Hematopoietic multipotent progenitor cell treated with erythropoietin and hydrocortisone succinate and interleukin-3 and kit ligand, for 6 days (in vitro differentiated cells): ENCODE measurements around the gene RHOBTB3.

Source experiments
- DNase-seq: peaks from one replicate; pipeline ENCODE4 v3.0.0-alpha.2; 2015

RHOBTB3 gene

DNA sequence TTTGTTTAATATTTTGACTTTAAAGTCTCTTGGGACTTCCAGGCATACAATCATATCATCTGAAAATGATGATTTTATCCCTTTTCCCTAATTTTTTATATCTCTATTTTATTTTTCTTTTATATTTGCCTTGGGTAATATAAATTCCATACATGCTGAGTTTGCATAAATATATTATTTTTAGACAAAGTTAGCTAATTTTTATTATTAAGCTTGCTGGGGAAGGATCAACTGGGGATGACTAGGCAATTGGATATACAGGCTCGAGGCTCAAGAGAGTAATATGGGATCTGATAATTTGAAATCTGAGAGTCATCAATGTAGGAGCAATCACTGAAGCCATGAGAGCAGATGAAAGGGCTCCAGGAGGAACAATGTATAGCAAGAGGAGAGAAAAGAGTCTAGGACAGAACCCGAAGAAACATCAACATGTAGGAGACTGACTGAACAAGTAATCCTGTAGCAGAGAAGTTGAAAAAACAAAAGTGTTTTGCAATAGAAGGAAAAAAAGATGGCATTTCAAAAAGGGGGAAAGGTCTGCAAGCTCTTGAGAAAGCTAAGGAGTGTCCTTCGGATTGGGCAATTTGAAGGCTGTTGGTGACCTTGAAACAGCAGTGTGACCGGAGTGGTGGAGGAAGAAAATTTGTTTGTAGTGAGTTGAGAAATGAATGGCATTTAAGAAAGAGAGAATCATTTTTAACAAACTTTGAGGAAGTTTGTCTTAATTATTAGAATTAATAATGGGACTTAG, 17.0 kb upstream of the RHOBTB3 start:
- DNase-seq, result no peak

DNA sequence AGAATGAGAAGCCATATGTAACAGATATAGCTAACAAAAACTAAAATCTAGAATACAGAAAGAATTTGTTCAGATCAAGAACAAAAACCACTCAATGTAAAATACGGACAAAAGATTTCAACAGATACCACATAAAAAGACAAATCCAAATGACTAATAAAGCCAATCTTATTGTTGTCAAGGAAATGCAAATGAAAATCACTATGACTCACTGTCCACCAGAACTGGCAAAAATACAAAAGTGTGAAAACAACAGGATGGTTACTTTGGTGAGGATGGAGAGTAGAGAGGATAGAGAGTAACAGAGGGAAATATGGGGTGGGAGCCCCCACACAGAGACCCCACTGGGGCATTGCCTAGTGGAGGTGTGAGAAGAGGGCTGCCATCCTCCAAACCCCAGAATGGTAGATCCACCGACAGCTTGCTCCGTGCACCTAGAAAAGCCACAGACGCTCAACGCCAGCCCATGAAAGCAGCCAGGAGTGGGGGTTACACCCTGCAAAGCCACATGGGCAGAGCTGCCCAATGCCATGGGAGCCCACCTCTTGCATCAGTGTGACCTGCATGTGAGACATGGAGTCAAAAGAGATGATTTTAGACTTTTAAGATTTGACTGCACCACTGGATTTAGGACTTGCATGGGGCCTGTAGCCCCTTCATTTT, 15.2 kb upstream of the RHOBTB3 start:
- no peak for DNase-seq

DNA sequence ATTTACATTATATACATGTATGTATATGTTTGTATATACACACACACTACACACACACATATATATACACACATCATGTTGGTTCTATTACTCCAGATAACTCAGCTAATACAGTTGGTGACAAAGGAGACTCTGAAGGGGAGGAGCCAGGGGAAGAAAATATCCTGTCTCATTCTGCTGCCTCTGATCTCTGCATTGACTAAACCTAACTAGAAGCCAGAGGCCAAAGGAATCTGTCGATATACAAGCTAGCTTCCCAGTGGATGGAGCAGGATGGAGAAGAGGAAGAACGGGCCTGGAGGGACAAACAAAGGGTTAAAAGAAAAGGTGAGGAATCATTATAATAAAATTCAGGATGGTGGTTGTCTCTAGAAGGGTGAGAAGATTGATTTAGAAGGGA, 13.7 kb upstream of the RHOBTB3 start:
- DNase-seq, result no peak

DNA sequence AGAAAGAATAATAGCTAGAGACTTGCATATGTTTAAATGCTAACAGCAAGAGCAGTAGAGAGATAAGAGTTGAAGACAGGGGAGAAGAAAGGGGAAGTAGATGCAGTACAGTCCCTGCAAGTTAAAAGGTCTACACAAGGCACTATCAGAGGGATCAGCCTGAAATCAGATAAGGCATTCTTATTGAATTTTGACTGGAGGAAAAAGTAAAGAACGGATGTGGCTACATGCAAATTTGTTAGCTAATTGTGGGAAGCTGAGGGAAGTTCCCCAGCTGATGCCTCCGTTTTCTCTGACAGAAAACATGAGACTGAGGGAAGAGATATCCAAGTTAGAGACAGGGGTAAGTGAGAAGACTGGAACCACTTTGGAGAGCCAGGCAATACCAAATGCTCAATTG, 12.9 kb upstream of the RHOBTB3 start:
- DNase-seq, result peak; percentile 88

DNA sequence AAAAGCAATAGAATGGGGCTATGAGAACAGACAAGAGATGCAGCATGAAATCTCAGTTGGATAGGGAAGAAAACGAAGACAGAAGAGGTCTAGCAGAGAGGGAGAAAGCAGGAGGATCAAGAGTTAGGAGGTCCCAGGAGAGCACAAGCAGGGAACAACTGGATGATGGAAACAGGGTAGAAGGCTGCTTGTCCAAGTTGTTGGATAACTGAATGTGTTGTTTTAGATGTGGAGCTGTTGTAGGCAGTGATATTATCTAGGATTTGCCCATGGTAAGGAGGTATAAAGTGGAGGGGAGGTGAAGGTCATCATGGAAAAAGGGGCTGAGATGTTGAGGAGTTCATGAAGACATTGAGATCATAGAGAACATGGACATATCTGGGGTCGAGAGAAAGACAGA, 12.4 kb upstream of the RHOBTB3 start:
- DNase-seq, result no peak

DNA sequence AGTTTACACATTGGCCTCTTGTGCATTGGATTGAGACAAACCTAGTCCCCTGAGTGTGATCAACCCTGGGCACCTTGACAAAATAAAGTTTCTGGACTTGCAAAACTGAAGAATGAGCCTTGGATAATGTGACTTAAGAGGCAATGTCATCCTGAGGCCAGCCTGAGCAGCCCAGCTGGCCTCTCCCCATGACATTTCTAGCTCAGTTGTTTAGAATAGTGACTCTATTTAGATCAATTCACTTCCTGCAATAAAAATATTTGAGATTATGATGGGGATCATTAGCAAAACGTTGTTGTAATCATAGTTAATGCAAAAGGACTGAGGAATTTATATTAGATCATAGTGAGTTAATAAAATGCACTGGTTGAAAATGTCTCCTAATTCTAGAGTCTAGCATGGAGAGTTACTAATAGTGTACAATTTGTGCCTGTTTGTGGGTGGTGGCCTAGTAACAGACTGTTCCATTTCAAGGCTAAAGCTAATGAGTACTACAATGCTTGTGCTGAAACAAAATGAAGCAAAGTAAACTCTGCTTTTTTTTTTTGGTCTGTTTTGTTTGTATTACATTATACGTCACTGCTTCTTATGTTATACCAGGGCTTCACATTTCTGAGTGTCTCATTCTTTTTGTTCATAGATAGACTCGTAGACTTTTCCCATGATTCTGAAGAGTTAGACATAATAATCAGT, 10.9 kb upstream of the RHOBTB3 start:
- no peak for DNase-seq

DNA sequence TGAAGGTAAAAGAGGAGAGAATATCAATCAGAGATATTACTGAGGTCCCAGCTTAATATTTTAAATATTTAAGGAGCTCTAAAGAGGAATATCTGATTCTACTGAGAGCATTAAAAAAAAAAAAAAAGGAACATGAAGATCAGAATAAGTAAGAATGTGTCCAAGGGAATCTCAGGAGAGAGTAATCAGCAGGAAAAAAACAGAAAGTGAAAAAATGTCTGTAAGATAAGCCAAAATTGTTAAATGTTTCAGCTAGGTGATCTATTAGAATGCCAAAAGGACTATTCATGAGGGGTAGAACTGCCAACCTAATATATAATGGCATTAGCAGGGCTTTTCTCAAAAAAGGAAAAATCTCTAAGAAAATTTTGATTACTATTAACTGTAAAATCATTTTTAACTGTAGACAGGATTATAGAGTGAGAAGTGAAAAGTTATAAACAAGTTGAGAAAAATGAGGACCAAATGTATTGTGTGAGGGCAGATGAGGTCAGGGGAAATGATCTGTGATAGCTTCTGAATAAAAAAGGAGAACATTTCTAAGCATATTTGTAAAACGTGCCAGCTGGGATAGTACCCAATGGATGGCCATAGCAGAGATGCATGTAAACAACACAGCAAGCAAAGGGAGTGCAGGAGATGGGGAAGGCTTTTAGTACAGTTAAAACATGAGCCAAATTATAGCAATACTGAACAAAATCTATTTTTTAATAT, 9.4 kb upstream of the RHOBTB3 start:
- DNase-seq, result no peak

DNA sequence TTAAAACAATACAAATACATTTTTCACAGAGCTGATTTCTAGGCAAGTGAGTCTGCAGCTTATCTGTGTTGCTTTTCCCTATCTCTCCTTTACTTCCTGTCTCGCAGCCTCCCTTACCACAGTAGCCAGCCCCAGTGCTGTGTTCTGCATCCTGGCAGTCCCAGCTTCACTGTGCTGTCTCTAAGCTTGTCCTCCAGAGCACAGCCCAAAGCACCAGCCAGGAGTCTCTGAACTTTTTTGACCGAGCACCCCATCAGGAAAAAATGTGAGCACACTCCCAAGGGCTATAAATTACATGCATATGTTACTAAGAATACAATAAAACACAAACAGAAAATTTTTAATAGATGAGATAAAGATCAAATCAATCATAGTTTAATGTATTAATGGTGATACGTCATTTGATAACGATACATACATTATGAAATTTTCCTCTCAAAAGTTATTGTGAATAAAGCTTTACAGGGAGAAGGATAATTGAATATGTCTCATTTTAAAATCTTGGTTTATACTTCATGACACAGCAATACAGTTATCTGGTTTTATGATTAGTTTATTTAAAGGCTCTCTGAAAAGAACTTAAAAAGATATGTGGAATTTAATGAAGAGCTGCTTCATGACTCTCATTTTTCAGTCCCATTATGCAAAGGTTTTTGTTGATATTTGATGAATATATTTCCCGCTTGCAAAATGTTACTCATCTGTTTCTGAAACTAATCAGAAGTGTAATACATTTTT, 7.3 kb upstream of the RHOBTB3 start:
- DNase-seq, result peak; percentile 86

DNA sequence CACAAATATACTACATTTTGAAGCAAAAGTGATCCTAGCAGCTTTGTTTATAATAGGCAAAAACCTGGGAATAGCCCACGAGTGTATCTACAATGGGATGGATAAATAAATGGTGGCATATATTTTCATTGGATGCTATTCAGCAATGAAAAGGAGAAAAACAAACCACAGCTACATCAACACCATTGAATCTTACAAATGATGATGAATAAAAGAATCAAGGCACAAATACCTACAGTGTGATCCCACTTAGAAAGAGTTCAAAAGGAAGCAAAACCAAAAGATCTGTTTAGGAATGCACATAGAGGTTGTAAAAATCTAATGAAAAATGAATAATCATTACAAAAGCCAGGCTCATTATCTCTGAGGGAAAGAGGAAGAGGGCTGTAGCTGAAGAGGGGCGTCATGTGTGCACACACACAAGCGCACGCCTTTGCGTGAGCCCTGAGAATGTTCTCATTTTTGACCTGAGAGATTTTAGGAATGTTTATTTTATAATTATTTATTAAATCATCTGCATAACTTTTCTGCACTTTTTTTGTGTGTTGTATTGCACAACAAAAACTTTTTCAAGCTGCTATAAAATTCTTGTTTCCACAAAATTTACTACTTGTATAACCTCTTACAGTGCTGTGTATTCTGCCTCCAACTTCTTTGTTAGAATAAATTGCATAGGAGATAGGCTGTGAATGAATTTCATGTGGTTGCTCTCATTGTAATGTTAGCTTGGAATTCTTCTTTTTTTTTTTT, 5.9 kb upstream of the RHOBTB3 start:
- peak; percentile 74 for DNase-seq

DNA sequence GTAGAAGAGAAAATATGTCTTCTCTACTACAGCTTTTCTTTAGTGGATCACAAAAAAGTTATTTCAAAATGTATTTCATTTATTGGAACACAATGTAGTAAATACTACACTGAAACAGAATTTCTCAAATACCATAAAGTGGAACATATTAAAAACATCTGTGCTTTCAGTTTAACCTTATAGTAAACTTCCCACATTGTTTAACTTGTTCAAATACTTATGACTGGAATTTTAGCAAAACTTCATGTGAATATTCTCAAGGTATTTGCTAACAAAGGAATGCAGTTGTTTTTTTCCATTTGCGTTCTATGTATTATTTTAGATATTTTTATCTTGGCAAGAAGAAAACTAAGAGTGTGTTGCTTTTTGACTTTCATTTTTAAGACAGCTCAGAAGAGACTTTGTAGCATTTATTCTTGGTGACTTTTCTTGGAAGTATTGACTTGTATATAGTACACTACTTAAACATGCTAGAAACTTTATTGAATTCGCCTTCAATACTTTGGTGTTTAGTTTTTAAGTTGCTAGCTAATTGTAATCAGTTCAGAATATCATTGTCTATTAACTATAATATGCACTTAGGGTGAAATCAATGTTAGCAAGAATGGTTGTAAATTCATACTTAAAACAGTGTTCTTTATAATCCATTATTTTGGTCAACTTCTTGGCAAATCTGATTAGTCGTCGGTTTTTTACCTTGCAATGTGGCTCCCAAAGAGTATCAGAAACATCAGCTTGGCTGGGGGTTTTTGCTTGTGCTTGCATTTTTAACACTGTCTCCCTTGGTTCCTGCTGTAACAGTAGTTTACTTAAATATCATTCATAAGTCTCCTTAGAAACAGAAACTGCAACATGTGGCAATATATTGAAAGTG, 5.0 kb upstream of the RHOBTB3 start:
- DNase-seq, result peak; percentile 41

DNA sequence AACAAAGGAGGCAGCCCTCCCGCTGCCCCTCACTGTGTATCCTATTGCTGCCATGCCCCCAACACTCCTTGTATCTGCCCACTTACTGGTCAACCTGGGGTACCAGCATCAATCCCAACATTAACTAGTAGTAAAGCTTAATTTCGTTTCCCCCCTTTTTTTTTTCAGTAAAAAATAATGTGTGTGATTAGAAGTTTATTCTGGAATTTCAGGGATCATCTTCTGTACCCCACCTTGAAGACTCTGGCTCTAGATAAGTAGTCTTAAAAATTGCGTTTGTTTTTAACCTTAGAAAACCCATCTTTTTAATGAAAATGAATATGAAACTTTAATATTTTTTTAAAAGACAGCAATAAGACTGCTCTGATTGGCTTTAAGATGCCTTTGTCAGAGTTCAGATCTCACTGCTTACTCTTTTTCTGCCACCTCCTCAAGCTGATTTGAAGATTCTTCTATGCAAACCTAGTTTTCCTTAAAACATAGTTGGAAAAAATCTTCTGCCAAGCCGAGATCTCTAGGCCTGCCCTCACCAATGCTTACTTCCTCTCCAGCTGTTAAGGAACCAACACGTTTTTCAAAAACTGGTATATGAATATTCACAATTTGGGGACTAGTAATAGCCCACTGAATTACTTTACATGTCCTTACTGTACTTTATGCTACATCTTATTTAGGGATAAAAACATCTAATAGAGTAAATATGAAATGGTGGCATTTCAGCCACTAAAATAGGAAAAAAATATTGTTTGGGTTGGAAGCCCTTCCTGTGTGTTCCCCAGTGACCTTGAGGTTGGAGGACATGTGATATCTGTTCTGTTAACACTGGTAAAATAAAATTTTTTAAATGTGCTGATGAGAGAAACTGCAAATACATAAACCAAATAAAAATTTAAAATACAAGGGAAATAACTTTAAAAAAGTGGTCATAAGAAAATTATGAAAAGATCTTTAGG, 4.0 kb upstream of the RHOBTB3 start:
- no peak for DNase-seq

DNA sequence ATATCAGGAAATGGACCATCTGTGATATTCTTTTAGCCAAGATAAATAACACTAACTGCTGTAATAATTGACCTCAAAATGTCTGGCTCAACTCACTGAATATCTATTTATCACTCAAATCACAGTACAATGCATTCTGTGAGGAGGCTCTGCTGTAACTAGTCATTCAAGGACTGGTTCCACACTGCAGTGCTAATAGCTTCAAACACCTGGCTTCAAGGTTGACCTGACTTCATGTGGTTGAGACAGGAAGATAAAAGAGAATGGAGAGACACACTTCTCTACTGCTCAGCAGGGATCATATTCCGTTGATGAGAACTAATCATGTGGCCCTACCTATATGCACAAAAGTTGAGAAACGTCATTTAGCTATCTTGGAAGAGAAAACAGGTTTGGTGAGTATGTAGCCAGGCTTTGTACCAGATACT, 3.4 kb upstream of the RHOBTB3 start:
- no peak for DNase-seq

DNA sequence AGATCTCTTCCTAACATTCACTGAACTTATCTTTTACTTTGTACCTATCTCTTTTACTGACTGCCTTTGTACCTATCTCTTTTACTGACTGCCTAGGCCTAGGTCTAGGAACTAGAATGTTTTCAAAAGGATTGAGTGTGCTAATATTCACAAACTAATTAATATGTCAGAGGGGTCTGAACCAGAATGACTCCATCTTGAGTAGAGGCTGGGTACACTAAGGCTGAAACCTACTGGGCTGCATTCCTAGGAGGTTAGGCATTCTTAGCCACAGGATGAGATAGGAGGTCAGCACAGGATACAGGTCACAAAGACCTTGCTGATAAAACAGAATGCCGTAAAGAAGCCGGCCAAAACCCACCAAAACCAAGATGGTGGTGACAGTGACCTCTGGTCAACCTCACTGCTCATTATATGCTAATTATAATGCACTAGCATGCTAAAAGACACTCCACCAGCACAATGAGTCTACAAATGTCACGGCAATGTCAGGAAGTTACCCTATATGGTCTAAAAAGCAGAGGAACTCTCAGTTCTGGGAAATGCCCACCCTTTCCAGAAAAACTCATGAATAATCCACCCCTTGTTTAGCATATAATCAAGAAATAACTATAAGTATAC, 2.5 kb upstream of the RHOBTB3 start:
- DNase-seq, result peak; percentile 70

DNA sequence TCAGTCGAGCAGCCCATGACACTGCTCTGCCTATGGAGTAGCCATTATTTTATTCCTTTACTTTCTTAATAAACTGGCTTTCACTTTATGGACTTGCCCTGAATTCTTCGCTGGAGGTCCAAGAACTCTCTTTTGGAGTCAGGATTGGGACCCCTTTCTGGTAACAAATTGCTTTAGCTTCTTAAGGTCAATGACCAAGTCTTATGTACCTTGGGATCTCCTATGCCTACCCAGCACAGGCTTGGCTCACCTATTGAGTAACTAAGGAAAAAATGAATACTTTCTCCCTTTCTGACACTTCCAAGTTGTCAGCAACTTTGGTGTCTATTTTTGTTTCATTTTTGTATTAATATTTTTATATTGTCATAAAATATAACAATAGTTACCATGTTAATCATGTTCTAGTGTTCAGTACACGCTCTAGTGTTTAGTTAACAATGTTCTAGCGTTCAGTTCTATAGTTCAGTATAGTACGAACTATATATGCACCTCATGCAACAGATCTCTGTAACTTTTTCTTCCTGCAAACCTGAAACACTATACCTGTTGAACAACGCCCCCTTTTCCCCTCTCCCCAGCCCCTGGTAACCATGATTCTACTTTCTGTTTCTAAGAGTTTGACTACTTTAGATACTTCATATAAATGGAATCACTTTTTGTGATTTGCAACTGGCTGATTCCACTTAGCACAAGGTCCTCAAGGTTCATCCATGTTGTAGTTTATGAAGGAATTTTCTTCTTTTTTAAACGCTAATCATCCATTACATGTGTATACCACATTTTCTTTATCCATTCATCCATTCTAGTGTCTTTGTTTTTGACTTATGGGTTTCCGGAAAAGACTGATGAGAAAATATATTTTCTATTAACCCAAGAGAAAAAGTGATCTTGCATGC, 1.8 kb upstream of the RHOBTB3 start:
- no peak for DNase-seq

DNA sequence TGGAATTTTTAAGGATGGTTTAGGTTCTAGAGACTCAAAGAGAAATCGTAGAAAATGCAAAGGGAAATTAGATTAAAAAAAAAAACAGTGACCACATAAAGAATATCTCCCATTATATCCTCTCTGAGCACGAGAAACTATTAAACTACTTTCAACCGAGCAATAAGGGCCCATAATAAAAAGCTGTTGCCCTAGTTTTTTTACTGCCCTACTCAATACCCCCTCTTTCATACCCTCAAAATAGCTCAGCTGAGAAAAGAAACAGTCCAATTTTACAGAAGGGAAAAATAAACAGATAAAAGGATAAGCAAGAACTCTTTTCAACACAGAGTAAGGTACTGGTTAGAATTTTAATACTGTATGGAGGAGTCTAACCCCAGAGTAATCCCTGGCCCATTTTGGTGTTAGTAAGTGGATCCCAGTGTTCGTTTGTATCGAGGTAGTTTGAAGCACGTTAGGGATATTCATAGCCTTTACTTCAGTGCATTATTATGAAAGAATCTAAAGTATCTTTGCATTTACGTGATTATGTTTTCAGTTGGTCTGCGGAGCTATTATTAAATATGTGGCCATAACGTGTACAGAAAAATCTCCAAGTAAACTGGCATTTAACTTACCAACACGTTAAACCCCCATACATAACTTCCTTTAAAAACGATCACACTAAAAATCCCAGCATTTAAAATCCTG, 980 bp upstream of the RHOBTB3 start:
- DNase-seq, result peak; percentile 44

DNA sequence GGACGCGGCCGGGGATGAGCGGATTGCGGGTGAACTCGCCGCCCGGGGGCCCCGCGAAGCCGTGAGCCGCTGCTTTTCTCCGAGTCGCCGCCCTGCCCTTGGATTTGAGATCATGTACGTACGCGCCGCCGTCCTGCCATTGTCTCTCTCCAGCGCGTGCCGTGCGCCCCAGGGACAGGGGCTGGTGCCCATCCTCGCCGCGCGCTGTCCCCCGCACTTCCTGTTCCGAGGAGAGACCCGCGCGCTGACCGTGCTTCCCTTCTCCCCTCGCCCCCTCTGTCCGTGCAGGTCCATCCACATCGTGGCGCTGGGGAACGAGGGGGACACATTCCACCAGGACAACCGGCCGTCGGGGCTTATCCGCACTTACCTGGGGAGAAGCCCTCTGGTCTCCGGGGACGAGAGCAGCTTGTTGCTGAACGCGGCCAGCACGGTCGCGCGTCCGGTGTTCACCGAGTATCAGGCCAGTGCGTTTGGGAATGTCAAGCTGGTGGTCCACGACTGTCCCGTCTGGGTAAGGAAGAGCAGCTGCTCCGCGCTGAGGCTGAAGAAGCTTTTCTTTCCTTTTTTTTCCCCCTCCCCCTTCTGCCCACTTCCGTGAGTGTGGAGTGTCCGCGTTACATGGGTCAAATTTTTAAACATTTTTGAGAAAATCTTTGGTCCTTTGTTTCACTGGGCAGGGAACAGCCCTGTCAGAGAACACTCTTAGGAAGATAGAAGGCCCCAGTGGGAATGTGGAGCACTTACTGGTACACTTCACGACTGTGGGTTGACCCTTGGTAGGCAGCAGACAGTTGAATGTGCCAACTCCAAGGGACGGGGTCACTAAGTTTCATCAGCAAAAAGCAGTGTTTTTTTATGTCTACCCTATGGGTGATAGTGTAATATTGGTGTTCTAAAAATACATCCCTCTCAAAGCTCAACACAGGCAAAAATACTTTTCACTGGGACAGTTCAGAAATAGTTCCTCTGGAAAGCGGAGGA, 727 bp downstream of the RHOBTB3 start:
- DNase-seq, result peak; percentile 65
